ENCODE results near the gene DNLZ. TPM values are rescaled to one million over a fixed set of nuclear protein-coding genes. Genes with fewer than 3 reads are reported as not detected.

DNLZ gene
- polyA plus RNA-seq, 1 of the 3 experiments (the other 2 are of a cell fraction) = 40.6 TPM

GRCh38 chr9:136411378-136411777 is 47.8 kb upstream of the DNLZ start:
- Histone ChIP-seq H3F3A (replicated peaks; ENCODE audit: insufficient read depth) (peaks cover 3% of the 10 kb centered on the region), H3K9ac (peak overlapping the region; percentile 88), H3K4me1 (ENCODE audit: control insufficient read depth in 1 of 2, insufficient read depth in 2 of 2, low read depth in 1 of 2, low read length in 1 of 2) (peaks cover 16 to 24% of the 10 kb centered on the region in 2 experiments), H3K4me3 (ENCODE audit: low read depth in 2 of 2, low read length in 1 of 2) (peak overlapping the region; percentile 92 to 98), H3K9me2 (no peaks in the 10 kb centered on the region), H2AFZ (ENCODE audit: low read depth) (no peak overlapping the region), H3K27ac (ENCODE audit: low read depth in 2 of 2, low read length in 1 of 2) (no peak overlapping the region), H3K9me3 (no peaks in the 10 kb centered on the region), H3K4me2 (peak overlapping the region; percentile 96), H4K20me1 (ENCODE audit: insufficient read depth) (peaks cover 7% of the 10 kb centered on the region), H3K27me3 (ENCODE audit: insufficient read depth) (no peaks in the 10 kb centered on the region), H3K79me2 (ENCODE audit: insufficient read depth) (peaks cover 71% of the 10 kb centered on the region), H3K36me3 (replicated peaks in 1 of 2; ENCODE audit: control insufficient read depth in 1 of 2, insufficient read depth in 2 of 2, low read length in 1 of 2) (peaks cover 32 to 52% of the 10 kb centered on the region in 2 experiments)
- DNase-seq = no peak
- ChIA-PET CTCF (interaction anchor here (0.6 to 2.2 kb wide), 3 partner anchors 29 to 48 kb away, joined by 3 to 6 read pairs (median 5); no protein-coding TSS in a partner anchor), POLR2A (no interaction called here)
- WGBS (ENCODE audit: low lambda C conversion rate) = 26% methylated on average over 4 of the region's 4 CpGs
- no peak for TF ChIP-seq JUND (IDR thresholded peaks at IDR 0.05)
- no peak for TF ChIP-seq IRF3 (IDR thresholded peaks at IDR 0.05; ENCODE audit: low read depth, low read length)
- TF ChIP-seq YY1 (IDR thresholded peaks at IDR 0.05; ENCODE audit: low read depth) = no peak
- TF ChIP-seq USF2 (IDR thresholded peaks at IDR 0.05; ENCODE audit: borderline replicate concordance, low read depth, low read length) = no peak
- TF ChIP-seq SMC3 (IDR thresholded peaks at IDR 0.05; ENCODE audit: low read depth, low read length) = no peak
- no peak for TF ChIP-seq CHD2 (IDR thresholded peaks at IDR 0.05; ENCODE audit: low read length, partially characterized antibody)
- no peak for TF ChIP-seq USF1 (IDR thresholded peaks at IDR 0.05; ENCODE audit: borderline replicate concordance, low read depth)
- TF ChIP-seq GABPA (IDR thresholded peaks at IDR 0.05; ENCODE audit: low read depth) = no peak
- TF ChIP-seq TCF12 (IDR thresholded peaks at IDR 0.05) = no peak
- TF ChIP-seq TAF1 (IDR thresholded peaks at IDR 0.05; ENCODE audit: borderline replicate concordance, low read depth, low read length) = no peak
- no peak for TF ChIP-seq PBX3 (IDR thresholded peaks at IDR 0.05)
- no peak for TF ChIP-seq MAX (IDR thresholded peaks at IDR 0.05; ENCODE audit: low read depth)
- no peak for TF ChIP-seq FOXM1 (IDR thresholded peaks at IDR 0.05; ENCODE audit: low read depth)
- TF ChIP-seq FOSL2 (IDR thresholded peaks at IDR 0.05; ENCODE audit: borderline replicate concordance, low read depth) = no peak
- TF ChIP-seq NRF1 (IDR thresholded peaks at IDR 0.05; ENCODE audit: low read depth, low read length) = no peak
- TF ChIP-seq GATA2 (CRISPR knock-in tag; IDR thresholded peaks at IDR 0.05) = no peak
- no peak for TF ChIP-seq POLR2AphosphoS5 (IDR thresholded peaks at IDR 0.05; ENCODE audit: low read depth, low read length)
- TF ChIP-seq EZH2phosphoT487 (IDR thresholded peaks at IDR 0.05; ENCODE audit: borderline replicate concordance, low read depth) = no peak

Data from SK-N-SH (cell line).